GM23248 (cell line): ENCODE measurements around the gene TM4SF18.

ENCODE experiments used
- EZH2 ChIP-seq: fragments of 200-600 bp; sonication (generic); IDR thresholded peaks from 2 replicates; pipeline ENCODE4 v1.6.1; 2018; ENCODE audit warnings: antibody characterized with exemption, mild to moderate bottlenecking; ENCODE audit not compliant: insufficient read depth, poor library complexity, severe bottlenecking
- EZH2phosphoT487 ChIP-seq: fragments of 200-600 bp; sonication (generic); IDR thresholded peaks from 2 replicates; pipeline ENCODE4 v1.6.1; 2018; ENCODE audit warnings: antibody characterized with exemption, moderate library complexity, mild to moderate bottlenecking, low read depth; ENCODE audit not compliant: insufficient read depth

DNA sequence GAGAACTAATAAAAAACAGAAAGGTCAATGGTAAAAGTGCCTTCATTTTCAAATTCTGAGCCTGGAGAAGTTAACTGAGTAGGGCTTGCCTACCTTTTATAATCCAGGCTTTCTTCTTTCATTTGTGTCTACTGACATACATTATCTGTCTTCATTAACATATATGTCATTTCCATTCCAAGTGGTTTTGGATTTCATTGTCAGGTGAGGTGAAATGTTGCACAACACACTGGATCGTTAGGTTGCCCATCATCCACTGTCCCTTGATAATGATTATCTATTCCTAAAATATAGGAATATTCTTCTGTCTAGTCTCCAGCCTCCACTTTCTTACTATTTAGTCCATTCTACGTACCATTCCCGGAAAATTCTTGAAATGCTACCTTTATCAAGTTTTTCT, 56.8 kb downstream of the TM4SF18 start:
- TF ChIP-seq EZH2 (no peak), EZH2phosphoT487 (no peak)
